Tibial artery (tissue), 4 donors: ENCODE results near the gene NPR1.

Experiments used
- DNase-seq, 2 donors: peaks; one replicate each; pipeline ENCODE4 v3.0.0-alpha.2; 2019
- H3K27ac ChIP-seq, 2 donors: fragments of 200-600 bp; sonication (generic) in 1 of 2; 1 replicate in 1 of 2; 2 replicates in 1 of 2; pipeline ENCODE4 v1.5.1; 2018 to 2019; ENCODE audit warnings: mild to moderate bottlenecking in 1 of 2
- H3K27me3 ChIP-seq, 2 donors: fragments of 200-600 bp; sonication (generic) in 1 of 2; one replicate each; pipeline versions ENCODE4 v1.5.1 to v1.6.0; 2016 to 2019
- H3K36me3 ChIP-seq, 3 donors: fragments of 200-600 bp; sonication (generic) in 2 of 3; one replicate each; pipeline ENCODE4 v1.5.1; 2016 to 2019; ENCODE audit warnings: mild to moderate bottlenecking in 2 of 3
- H3K4me1 ChIP-seq, 4 donors: fragments of 200-600 bp; sonication (generic) in 2 of 4; 1 replicate in 3 of 4; 2 replicates in 1 of 4; pipeline ENCODE4 v1.5.1; 2016 to 2019
- H3K4me3 ChIP-seq, 2 donors: fragments of 200-600 bp; sonication (generic) in 1 of 2; 1 replicate in 1 of 2; 2 replicates in 1 of 2; pipeline ENCODE4 v1.5.1; 2018 to 2019; ENCODE audit warnings: mild to moderate bottlenecking in 2 of 2
- H3K9me3 ChIP-seq, 3 donors: fragments of 200-600 bp; sonication (generic) in 1 of 3; one replicate each; pipeline ENCODE4 v1.5.1; 2016 to 2019
- intact Hi-C: fragments of 100-400 bp; cut with DNase I; formaldehyde crosslinking; loops from one replicate; pipeline ENCODE4 v1.15.0; 2023; ENCODE audit warnings: low total_unique reads
- TF ChIP-seq, protein P1 (sequence below), 2 experiments: fragments of 200-600 bp in 1 of 2; fragments of 450-650 bp in 1 of 2; IDR thresholded peaks; one replicate each; pipeline ENCODE4 v1.5.1; 2017 to 2019; ENCODE audit warnings: antibody characterized with exemption in 2 of 2, mild to moderate bottlenecking in 1 of 2, moderate library complexity in 1 of 2

Gene NPR1

DNA sequence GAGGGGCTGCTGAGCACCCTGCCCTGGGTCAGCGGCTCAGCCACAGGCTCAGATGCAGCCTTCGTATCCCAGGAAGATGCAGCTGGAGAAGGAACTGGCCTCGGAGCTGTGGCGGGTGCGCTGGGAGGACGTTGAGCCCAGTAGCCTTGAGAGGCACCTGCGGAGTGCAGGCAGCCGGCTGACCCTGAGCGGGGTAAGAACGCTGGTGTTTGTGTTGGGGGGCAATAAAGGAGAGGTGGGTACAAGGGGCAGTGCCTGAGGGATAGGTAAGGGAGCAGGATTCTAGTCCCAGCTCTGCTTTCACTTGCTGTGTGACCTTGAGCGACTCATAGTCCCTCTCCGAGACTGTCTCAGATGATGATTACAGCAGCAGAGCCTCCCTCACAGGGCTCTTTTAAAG is 6.4 kb downstream of the NPR1 start:
- Histone ChIP-seq H3K27ac (no peak overlapping the region), H3K9me3 (no peaks in the 10 kb centered on the region), H3K4me1 (peaks cover 0 to 17% (median 0%) of the 10 kb centered on the region in 4 donors), H3K4me3 (no peak overlapping the region), H3K36me3 (peaks cover 13 to 46% (median 37%) of the 10 kb centered on the region in 3 donors), H3K27me3 (no peaks in the 10 kb centered on the region)
- intact Hi-C loops: no loop called here
- DNase-seq: no peak
- TF ChIP-seq, protein P1, sequence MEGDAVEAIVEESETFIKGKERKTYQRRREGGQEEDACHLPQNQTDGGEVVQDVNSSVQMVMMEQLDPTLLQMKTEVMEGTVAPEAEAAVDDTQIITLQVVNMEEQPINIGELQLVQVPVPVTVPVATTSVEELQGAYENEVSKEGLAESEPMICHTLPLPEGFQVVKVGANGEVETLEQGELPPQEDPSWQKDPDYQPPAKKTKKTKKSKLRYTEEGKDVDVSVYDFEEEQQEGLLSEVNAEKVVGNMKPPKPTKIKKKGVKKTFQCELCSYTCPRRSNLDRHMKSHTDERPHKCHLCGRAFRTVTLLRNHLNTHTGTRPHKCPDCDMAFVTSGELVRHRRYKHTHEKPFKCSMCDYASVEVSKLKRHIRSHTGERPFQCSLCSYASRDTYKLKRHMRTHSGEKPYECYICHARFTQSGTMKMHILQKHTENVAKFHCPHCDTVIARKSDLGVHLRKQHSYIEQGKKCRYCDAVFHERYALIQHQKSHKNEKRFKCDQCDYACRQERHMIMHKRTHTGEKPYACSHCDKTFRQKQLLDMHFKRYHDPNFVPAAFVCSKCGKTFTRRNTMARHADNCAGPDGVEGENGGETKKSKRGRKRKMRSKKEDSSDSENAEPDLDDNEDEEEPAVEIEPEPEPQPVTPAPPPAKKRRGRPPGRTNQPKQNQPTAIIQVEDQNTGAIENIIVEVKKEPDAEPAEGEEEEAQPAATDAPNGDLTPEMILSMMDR (IDR thresholded peaks at IDR 0.05): no peak

DNA sequence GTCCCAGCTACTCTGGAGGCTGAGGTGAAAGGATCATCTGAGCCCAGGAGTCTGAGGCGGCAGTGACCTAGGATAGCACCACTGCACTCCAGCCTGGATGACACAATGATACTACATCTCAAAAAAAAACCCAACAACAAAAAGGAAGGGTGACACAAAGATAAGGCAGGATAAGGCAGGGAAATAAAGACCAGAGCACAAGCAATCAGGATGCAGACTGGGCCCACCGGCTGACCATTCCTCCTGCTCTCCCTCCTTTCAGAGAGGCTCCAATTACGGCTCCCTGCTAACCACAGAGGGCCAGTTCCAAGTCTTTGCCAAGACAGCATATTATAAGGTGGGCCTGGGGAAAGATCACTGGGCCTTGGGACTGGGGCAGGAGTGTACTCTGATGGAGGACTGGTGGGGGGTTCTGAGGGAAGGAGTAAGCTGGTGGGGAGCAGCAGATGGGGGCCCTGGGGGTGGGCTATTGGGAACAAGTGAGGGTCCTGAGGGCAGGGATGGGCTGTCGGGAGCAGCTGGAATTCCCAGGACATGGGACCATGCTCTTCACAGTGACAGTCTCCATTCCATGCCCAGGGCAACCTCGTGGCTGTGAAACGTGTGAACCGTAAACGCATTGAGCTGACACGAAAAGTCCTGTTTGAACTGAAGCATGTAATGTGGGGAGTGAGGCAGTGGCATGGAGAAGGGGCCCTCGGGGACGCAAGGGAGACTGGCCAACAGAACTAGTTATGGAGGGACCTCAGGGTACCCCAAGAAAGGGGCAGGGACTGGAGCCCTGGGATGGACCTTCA is 7.3 kb downstream of the NPR1 start:
- H3K36me3 ChIP-seq: peaks cover 16 to 51% (median 42%) of the 10 kb centered on the region in 3 donors
- intact Hi-C loops: no loop called here
- H3K27ac ChIP-seq: no peak overlapping the region
- H3K9me3 ChIP-seq: no peaks in the 10 kb centered on the region
- TF ChIP-seq, protein P1 (IDR thresholded peaks at IDR 0.05): no peak
- H3K4me1 ChIP-seq: peaks cover 0 to 10% (median 0%) of the 10 kb centered on the region in 4 donors
- no peak overlapping the region for H3K4me3 ChIP-seq
- no peaks in the 10 kb centered on the region for H3K27me3 ChIP-seq
- DNase-seq: no peak

DNA sequence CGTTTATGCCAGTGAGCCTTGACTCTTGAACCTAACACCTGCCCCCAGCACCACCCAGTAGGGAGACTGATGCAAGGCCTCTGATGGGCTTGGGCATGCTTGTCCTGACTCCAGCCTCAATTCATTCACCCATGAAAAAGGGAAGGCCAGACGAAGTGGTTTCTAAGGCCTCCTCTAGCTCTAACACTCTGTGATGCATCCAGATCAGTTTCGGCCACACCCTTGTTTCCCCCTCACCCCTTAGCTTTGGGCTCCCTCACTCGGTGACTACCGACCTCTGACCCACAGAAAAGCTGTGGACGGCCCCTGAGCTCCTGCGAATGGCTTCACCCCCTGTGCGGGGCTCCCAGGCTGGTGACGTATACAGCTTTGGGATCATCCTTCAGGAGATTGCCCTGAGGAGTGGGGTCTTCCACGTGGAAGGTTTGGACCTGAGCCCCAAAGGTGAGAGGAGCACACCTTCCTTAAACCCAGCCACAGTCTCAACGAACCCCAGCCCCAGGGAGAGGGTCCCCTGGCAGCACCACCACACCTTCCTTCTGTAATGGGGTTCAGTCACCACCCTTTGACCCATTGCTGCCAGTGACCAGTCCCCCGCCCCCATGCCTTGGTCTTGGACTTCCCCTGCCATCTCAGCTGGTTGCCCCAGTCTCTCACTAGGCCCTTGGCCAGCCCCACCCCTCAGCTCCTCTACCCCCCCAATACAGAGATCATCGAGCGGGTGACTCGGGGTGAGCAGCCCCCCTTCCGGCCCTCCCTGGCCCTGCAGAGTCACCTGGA is 9.0 kb downstream of the NPR1 start:
- H3K27ac ChIP-seq: no peak overlapping the region
- H3K4me1 ChIP-seq: peaks cover 0 to 4% (median 0%) of the 10 kb centered on the region in 4 donors

DNA sequence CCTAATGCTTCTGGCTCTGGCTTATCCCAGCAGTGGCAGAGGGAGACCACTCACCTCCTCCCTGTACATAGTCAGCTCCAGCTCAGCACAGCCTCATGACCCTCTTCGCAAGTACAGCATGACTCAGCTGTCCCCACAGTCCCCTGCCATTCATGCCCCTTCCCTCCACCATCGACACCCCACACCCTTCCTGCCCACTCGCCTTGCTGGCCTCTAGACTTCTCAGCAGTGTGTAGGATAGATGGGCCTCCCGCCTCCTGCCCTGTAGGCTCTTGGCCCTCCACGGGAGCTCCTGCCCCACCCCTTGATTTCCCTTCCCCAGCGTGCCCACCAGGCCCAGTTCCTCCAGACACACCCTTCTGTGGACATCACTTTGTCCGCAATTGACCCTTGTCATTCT is 9.8 kb downstream of the NPR1 start:
- no peaks in the 10 kb centered on the region for H3K27me3 ChIP-seq
- no peaks in the 10 kb centered on the region for H3K9me3 ChIP-seq
- peaks cover 0 to 4% (median 0%) of the 10 kb centered on the region in 4 donors for H3K4me1 ChIP-seq
- H3K27ac ChIP-seq: no peak overlapping the region
- intact Hi-C loops: no loop called here
- no peak for DNase-seq
- TF ChIP-seq, protein P1 (IDR thresholded peaks at IDR 0.05): no peak
- H3K36me3 ChIP-seq: peaks cover 16 to 53% (median 38%) of the 10 kb centered on the region in 3 donors
- H3K4me3 ChIP-seq: no peak overlapping the region

More for the DNA sequence above, 9.0 kb downstream of the NPR1 start:
- no peaks in the 10 kb centered on the region for H3K9me3 ChIP-seq
- no peak overlapping the region for H3K4me3 ChIP-seq
- TF ChIP-seq, protein P1 (IDR thresholded peaks at IDR 0.05): no peak
- peaks cover 16 to 52% (median 42%) of the 10 kb centered on the region in 3 donors for H3K36me3 ChIP-seq
- DNase-seq: no peak
- no peaks in the 10 kb centered on the region for H3K27me3 ChIP-seq
- intact Hi-C loops: no loop called here

DNA sequence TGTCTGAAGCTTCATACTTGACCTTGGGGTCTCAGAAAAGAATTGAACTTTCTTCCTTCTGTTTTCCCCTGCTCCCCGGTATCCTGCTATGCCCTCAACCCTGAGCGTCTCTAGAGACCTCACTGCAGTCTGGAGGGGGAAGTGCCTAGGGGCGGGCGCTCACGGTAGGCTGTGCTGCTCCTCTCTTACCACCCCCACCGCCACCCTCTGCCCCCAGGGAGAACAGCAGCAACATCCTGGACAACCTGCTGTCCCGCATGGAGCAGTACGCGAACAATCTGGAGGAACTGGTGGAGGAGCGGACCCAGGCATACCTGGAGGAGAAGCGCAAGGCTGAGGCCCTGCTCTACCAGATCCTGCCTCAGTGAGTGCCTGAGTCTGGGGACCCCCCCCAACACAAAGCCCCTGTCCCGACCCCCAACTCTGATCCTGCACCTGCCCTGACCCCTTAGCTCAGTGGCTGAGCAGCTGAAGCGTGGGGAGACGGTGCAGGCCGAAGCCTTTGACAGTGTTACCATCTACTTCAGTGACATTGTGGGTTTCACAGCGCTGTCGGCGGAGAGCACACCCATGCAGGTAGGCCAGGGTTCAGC is 10.3 kb downstream of the NPR1 start:
- intact Hi-C loops: no loop called here
- DNase-seq: no peak
- Histone ChIP-seq H3K36me3 (peaks cover 16 to 58% (median 38%) of the 10 kb centered on the region in 3 donors), H3K4me3 (no peak overlapping the region), H3K9me3 (no peaks in the 10 kb centered on the region), H3K27me3 (no peaks in the 10 kb centered on the region), H3K4me1 (peaks cover 0 to under 1% (median 0%) of the 10 kb centered on the region in 4 donors), H3K27ac (no peak overlapping the region)
- TF ChIP-seq, protein P1 (IDR thresholded peaks at IDR 0.05): no peak
